Measurements from ENCODE around the gene HLA-DPB1. TPM values are rescaled to one million over a fixed set of nuclear protein-coding genes. Genes with fewer than 3 reads are reported as not detected.

HLA-DPB1 gene
- total and polyA plus RNA-seq, 9 of the 15 experiments (the other 6 are each of a cell fraction or from before 2014, with no cell fraction given) = 0.07 to 1.2 (median 0.51) TPM

DNA sequence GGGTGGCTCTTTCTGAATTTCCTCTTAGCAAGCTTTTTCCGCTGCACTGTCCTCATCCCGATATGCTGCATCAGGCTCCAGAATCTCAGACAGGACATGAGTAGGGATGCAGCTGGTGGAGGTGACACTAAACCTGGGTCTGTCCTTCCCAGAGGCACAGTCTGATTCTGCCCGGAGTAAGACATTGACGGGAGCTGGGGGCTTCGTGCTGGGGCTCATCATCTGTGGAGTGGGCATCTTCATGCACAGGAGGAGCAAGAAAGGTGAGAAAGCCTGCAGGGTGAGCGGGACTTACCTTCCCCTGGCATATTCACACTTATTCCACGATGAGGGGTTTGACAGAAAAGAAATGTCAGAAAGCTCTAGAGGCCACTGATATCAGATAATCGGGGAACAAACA is 9.8 kb downstream of the HLA-DPB1 start:
- Histone ChIP-seq H3K9ac (ENCODE audit: insufficient read depth in 1 of 2, low read depth in 2 of 2, low read length in 2 of 2) (no peak overlapping the region), H3K4me2 (ENCODE audit: insufficient read depth, low read length) (no peak overlapping the region), H3K4me3 (no peak overlapping the region), H3K9me1 (ENCODE audit: control insufficient read depth, insufficient read depth, low read length) (no peaks in the 10 kb centered on the region), H3K79me2 (ENCODE audit: control insufficient read depth, insufficient read depth, low read length) (no peaks in the 10 kb centered on the region), H3K27me3 (ENCODE audit: control insufficient read depth in 2 of 2, insufficient read depth in 2 of 2, low read length in 2 of 2) (peaks cover 22 to 50% of the 10 kb centered on the region in 2 experiments), H3K9me3 (replicated peaks; ENCODE audit: control insufficient read depth, insufficient read depth, low read depth, low read length) (no peaks in the 10 kb centered on the region), H2AFZ (ENCODE audit: low read depth, low read length) (no peak overlapping the region), H3K27ac (ENCODE audit: extremely low read depth, low read depth, low read length) (no peak overlapping the region), H3K36me3 (ENCODE audit: control insufficient read depth, insufficient read depth, low read length) (no peaks in the 10 kb centered on the region), H3K4me1 (replicated peaks in 1 of 2; ENCODE audit: control insufficient read depth in 2 of 2, insufficient read depth in 2 of 2, low read length in 2 of 2) (peaks cover 0 to 4% of the 10 kb centered on the region in 2 experiments; a peak in 1 of 5 replicates), H4K20me1 (replicated peaks; ENCODE audit: control insufficient read depth, insufficient read depth, low read length) (no peaks in the 10 kb centered on the region)
- BruUV-seq (replicated peaks) = no TSS peak
- CTCF ChIA-PET (ENCODE audit: low intra/inter-chr PET ratio) = no interaction called here
- no peak for FAIRE-seq
- POLR2A ChIA-PET = no interaction called here
- no peak for ATAC-seq
- in situ Hi-C loops (cut with MboI) (loop anchor here (5.0 kb wide), 1 partner anchor 68 kb away; no protein-coding TSS in a partner anchor), intact Hi-C loops (cut with micrococcal nuclease) (no loop called here)
- DNase-seq (ENCODE audit: extremely low read depth in 1 of 4, low spot score in 3 of 4) = no peak
- WGBS (ENCODE audit: insufficient coverage, low coverage, missing lambda C conversion rate) = 1% methylated on average over 8 of the region's 8 CpGs
- TF ChIP-seq, protein P1, sequence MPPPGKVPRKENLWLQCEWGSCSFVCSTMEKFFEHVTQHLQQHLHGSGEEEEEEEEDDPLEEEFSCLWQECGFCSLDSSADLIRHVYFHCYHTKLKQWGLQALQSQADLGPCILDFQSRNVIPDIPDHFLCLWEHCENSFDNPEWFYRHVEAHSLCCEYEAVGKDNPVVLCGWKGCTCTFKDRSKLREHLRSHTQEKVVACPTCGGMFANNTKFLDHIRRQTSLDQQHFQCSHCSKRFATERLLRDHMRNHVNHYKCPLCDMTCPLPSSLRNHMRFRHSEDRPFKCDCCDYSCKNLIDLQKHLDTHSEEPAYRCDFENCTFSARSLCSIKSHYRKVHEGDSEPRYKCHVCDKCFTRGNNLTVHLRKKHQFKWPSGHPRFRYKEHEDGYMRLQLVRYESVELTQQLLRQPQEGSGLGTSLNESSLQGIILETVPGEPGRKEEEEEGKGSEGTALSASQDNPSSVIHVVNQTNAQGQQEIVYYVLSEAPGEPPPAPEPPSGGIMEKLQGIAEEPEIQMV (tag; conservative IDR thresholded peaks at IDR 0.05; ENCODE audit: low read depth) = no peak
- no peak for TF ChIP-seq SMARCA5 (IDR thresholded peaks at IDR 0.05)
- TF ChIP-seq PHTF2 (CRISPR knock-in tag; IDR thresholded peaks at IDR 0.05) = no peak
- no peak for TF ChIP-seq SIN3A (IDR thresholded peaks at IDR 0.05; ENCODE audit: borderline replicate concordance in 2 of 2, control insufficient read depth in 1 of 2, low read depth in 2 of 2, low read length in 2 of 2)
- TF ChIP-seq POLR3A (IDR thresholded peaks at IDR 0.05; ENCODE audit: borderline replicate concordance, extremely low read depth, insufficient read depth, insufficient read length) = no peak
- TF ChIP-seq, protein P2, sequence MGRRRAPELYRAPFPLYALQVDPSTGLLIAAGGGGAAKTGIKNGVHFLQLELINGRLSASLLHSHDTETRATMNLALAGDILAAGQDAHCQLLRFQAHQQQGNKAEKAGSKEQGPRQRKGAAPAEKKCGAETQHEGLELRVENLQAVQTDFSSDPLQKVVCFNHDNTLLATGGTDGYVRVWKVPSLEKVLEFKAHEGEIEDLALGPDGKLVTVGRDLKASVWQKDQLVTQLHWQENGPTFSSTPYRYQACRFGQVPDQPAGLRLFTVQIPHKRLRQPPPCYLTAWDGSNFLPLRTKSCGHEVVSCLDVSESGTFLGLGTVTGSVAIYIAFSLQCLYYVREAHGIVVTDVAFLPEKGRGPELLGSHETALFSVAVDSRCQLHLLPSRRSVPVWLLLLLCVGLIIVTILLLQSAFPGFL (CRISPR knock-in tag; IDR thresholded peaks at IDR 0.05) = no peak
- TF ChIP-seq, protein P3, sequence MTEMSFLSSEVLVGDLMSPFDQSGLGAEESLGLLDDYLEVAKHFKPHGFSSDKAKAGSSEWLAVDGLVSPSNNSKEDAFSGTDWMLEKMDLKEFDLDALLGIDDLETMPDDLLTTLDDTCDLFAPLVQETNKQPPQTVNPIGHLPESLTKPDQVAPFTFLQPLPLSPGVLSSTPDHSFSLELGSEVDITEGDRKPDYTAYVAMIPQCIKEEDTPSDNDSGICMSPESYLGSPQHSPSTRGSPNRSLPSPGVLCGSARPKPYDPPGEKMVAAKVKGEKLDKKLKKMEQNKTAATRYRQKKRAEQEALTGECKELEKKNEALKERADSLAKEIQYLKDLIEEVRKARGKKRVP (CRISPR knock-in tag; IDR thresholded peaks at IDR 0.05) = no peak
- no peak for TF ChIP-seq CREBBP (IDR thresholded peaks at IDR 0.05; ENCODE audit: low read depth, low read length)
- TF ChIP-seq, protein P4, sequence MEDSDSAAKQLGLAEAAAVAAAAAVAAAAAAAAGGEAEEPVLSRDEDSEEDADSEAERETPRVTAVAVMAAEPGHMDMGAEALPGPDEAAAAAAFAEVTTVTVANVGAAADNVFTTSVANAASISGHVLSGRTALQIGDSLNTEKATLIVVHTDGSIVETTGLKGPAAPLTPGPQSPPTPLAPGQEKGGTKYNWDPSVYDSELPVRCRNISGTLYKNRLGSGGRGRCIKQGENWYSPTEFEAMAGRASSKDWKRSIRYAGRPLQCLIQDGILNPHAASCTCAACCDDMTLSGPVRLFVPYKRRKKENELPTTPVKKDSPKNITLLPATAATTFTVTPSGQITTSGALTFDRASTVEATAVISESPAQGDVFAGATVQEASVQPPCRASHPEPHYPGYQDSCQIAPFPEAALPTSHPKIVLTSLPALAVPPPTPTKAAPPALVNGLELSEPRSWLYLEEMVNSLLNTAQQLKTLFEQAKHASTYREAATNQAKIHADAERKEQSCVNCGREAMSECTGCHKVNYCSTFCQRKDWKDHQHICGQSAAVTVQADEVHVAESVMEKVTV (CRISPR knock-in tag; IDR thresholded peaks at IDR 0.05) = no peak
- TF ChIP-seq, protein P5, sequence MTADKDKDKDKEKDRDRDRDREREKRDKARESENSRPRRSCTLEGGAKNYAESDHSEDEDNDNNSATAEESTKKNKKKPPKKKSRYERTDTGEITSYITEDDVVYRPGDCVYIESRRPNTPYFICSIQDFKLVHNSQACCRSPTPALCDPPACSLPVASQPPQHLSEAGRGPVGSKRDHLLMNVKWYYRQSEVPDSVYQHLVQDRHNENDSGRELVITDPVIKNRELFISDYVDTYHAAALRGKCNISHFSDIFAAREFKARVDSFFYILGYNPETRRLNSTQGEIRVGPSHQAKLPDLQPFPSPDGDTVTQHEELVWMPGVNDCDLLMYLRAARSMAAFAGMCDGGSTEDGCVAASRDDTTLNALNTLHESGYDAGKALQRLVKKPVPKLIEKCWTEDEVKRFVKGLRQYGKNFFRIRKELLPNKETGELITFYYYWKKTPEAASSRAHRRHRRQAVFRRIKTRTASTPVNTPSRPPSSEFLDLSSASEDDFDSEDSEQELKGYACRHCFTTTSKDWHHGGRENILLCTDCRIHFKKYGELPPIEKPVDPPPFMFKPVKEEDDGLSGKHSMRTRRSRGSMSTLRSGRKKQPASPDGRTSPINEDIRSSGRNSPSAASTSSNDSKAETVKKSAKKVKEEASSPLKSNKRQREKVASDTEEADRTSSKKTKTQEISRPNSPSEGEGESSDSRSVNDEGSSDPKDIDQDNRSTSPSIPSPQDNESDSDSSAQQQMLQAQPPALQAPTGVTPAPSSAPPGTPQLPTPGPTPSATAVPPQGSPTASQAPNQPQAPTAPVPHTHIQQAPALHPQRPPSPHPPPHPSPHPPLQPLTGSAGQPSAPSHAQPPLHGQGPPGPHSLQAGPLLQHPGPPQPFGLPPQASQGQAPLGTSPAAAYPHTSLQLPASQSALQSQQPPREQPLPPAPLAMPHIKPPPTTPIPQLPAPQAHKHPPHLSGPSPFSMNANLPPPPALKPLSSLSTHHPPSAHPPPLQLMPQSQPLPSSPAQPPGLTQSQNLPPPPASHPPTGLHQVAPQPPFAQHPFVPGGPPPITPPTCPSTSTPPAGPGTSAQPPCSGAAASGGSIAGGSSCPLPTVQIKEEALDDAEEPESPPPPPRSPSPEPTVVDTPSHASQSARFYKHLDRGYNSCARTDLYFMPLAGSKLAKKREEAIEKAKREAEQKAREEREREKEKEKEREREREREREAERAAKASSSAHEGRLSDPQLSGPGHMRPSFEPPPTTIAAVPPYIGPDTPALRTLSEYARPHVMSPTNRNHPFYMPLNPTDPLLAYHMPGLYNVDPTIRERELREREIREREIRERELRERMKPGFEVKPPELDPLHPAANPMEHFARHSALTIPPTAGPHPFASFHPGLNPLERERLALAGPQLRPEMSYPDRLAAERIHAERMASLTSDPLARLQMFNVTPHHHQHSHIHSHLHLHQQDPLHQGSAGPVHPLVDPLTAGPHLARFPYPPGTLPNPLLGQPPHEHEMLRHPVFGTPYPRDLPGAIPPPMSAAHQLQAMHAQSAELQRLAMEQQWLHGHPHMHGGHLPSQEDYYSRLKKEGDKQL (CRISPR knock-in tag; IDR thresholded peaks at IDR 0.05; ENCODE audit: borderline replicate concordance) = no peak
- no peak for TF ChIP-seq SAFB (IDR thresholded peaks at IDR 0.05; ENCODE audit: borderline replicate concordance, low read depth, low read length)

Data from K562 (cell line).